ENCODE data around the gene AMPD2. TPM values are rescaled to one million over a fixed set of nuclear protein-coding genes. Genes with fewer than 3 reads are reported as not detected.

AMPD2 gene
- total and polyA plus RNA-seq, 9 of the 15 experiments (the other 6 are each of a cell fraction or from before 2014, with no cell fraction given): 2.0 to 77.7 (median 28.2) TPM

GRCh38 chr1:109643385-109644230 is 24.0 kb downstream of the AMPD2 start (continued):
- TF ChIP-seq ZFP91 (CRISPR knock-in tag; IDR thresholded peaks at IDR 0.05) (peak; percentile 12; the same call in 1 of the 2 replicates), RAD21 (CRISPR knock-in tag; conservative IDR thresholded peaks at IDR 0.05 in 1 of 2, IDR thresholded peaks at IDR 0.05 in 1 of 2) (peak; percentile 91 to 96), ZNF384 (IDR thresholded peaks at IDR 0.05; ENCODE audit: low read depth, low read length) (0 out of 2 replicates have a peak, but pooled peaks have one; percentile 5), GABPA (tag; conservative IDR thresholded peaks at IDR 0.05; ENCODE audit: low read depth) (no peak), YY1 (IDR thresholded peaks at IDR 0.05; ENCODE audit: borderline replicate concordance in 1 of 3, control insufficient read depth in 1 of 3, extremely low read depth in 1 of 3, insufficient read depth in 3 of 3, insufficient read length in 1 of 3, insufficient replicate concordance in 2 of 3, low read depth in 1 of 3, low read length in 2 of 3) (peak in 2 of 3 experiments; percentile 24 to 47), POLR2H (tag; IDR thresholded peaks at IDR 0.05; ENCODE audit: low read depth) (no peak), CHAMP1 (IDR thresholded peaks at IDR 0.05) (no peak), ZNF263 (CRISPR knock-in tag; IDR thresholded peaks at IDR 0.05; ENCODE audit: borderline replicate concordance) (peak; percentile 39; the same call in 1 of the 2 replicates), JUND (IDR thresholded peaks at IDR 0.05; ENCODE audit: borderline replicate concordance, low read depth, low read length) (peak; percentile 25; the same call in 1 of the 2 replicates), JUND (tag; IDR thresholded peaks at IDR 0.05; ENCODE audit: borderline replicate concordance, low read depth, low read length) (no peak; the same call in 2 of the 3 replicates), MYNN (IDR thresholded peaks at IDR 0.05) (0 out of 2 replicates have a peak, but pooled peaks have one; percentile 29), MYNN (CRISPR knock-in tag; IDR thresholded peaks at IDR 0.05) (no peak), SRF (CRISPR knock-in tag; IDR thresholded peaks at IDR 0.05) (0 out of 4 replicates have a peak, but pooled peaks of 1 of the 2 experiments have one; percentile 14), L3MBTL2 (IDR thresholded peaks at IDR 0.05) (peak; percentile 66), TBP (optimal IDR thresholded peaks at IDR 0.05; ENCODE audit: low read depth, low read length) (peak; percentile 15), CTBP1 (IDR thresholded peaks at IDR 0.05; ENCODE audit: borderline replicate concordance) (peak; percentile 43; the same call in 1 of the 2 replicates), CTCF (IDR thresholded peaks at IDR 0.05 in 2 of 3, conservative IDR thresholded peaks at IDR 0.05 in 1 of 3; ENCODE audit: insufficient read depth in 2 of 3, low read depth in 1 of 3, low read length in 3 of 3) (peak; percentile 96 to 97 (median 97)), CREM (IDR thresholded peaks at IDR 0.05; ENCODE audit: low read depth) (0 out of 2 replicates have a peak, but pooled peaks have one; percentile 26), LCOR (CRISPR knock-in tag; IDR thresholded peaks at IDR 0.05) (peak; percentile 24; the same call in 1 of the 2 replicates), ZC3H11A (IDR thresholded peaks at IDR 0.05; ENCODE audit: low read depth, low read length) (0 out of 2 replicates have a peak, but pooled peaks have one; percentile 60)
